ENCODE results near the gene FGF9. TPM values are rescaled to one million over a fixed set of nuclear protein-coding genes. Genes with fewer than 3 reads are reported as not detected.

The FGF9 gene
- under 0.01 TPM in 1 of 2 replicates, not detected in the other for total RNA-seq

GRCh38 chr13:21670883-21671619 lies at the start of gene FGF9:
Gene FGF9 (plus strand): TSS chr13:21671073. CDS start chr13:21671913, 840 bp downstream.

Other genes with a start within 250 kb of the FGF9 start
- 87.9 and 99.6 TPM in 2 replicates for gene ZDHHC20, start 211.8 kb upstream of the FGF9 start, total RNA-seq
- gene MICU2, start 66.9 kb upstream of the FGF9 start, total RNA-seq, result 43.8 and 45.6 TPM in 2 replicates